ENCODE measurements around the gene DUSP16.

- no peak for TF ChIP-seq CTCF (IDR thresholded peaks at IDR 0.05; ENCODE audit: borderline replicate concordance, extremely low read depth, low read length, poor library complexity, severe bottlenecking)
- TF ChIP-seq EZH2 (IDR thresholded peaks at IDR 0.05; ENCODE audit: borderline replicate concordance, low read depth, low read length, severe bottlenecking) = no peak
Measured at GRCh38 chr12:12425616-12426015, 137.0 kb downstream of the DUSP16 start.
